ENCODE measurements around the gene TICRR.

Gene TICRR

DNA sequence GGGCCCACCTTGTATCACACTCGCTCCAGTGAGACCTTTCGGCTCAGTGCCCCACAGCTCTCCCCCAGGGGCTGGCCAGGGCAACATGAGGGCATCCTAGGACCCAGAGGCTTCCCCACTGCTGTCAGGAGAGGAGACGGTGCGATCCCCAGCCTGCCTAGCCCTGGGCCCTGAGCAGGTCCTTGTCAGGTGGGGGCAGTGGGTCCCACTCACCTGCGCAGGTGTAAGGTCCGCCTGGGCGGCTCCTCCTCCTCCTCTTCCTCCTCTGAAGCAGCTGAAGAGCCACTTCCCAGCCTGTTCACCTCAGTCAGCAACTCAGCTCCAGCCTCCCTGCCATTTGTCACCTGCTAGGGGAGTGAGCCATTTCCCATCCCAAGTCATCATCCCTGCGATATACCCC, 70.4 kb downstream of the TICRR start:
- Mint-ChIP-seq H3K27me3 (ENCODE audit: low read depth, poor library complexity) (peaks cover 5% of the 10 kb centered on the region), H3K9me3 (peaks cover 3% of the 10 kb centered on the region), H3K4me1 (no peaks in the 10 kb centered on the region), H3K27ac (no peak overlapping the region), H3K4me3 (no peak overlapping the region), H3K36me3 (ENCODE audit: low read depth) (peaks cover 59% of the 10 kb centered on the region)
- TF ChIP-seq, protein P1, sequence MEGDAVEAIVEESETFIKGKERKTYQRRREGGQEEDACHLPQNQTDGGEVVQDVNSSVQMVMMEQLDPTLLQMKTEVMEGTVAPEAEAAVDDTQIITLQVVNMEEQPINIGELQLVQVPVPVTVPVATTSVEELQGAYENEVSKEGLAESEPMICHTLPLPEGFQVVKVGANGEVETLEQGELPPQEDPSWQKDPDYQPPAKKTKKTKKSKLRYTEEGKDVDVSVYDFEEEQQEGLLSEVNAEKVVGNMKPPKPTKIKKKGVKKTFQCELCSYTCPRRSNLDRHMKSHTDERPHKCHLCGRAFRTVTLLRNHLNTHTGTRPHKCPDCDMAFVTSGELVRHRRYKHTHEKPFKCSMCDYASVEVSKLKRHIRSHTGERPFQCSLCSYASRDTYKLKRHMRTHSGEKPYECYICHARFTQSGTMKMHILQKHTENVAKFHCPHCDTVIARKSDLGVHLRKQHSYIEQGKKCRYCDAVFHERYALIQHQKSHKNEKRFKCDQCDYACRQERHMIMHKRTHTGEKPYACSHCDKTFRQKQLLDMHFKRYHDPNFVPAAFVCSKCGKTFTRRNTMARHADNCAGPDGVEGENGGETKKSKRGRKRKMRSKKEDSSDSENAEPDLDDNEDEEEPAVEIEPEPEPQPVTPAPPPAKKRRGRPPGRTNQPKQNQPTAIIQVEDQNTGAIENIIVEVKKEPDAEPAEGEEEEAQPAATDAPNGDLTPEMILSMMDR (IDR thresholded peaks at IDR 0.05), result no peak
- no peak for DNase-seq

DNA sequence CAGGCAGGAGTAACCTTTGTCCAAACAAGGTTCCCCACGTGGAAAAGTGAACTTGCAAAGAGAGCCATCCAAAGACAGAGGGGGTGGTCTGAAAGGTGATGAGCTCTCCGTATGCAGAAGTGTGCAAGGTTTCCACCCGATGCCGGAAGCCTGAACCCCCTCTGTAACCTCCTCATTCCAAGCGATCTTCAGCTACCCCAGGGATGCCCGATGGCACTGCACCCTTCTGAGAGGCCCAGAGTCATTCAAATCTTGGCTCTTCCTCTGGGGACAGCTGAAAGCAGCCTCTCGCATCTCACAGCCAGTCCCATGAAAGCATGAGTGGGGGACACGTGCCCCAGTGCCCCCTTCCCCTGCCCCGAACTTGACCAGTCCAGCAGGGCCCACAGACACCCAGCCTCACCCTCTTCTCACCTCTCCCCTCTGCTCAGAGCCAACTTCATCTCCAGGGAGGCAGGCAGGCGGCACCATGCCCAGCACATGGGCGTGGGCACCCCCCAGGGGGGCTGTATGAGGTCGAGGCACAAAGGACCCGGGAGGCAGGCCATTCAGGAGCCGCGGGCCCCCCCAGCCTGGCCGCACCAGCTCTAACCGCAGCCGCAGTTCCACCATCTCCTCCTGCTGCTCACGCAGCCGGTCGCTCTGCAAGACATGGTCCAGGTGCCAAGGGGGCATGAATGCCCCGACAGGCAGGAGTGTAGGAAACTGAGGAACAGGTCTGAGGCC, 71.3 kb downstream of the TICRR start:
- H3K27ac Mint-ChIP-seq, result no peak overlapping the region
- peaks cover 54% of the 10 kb centered on the region for H3K36me3 Mint-ChIP-seq (ENCODE audit: low read depth)
- peaks cover 3% of the 10 kb centered on the region for H3K27me3 Mint-ChIP-seq (ENCODE audit: low read depth, poor library complexity)
- H3K9me3 Mint-ChIP-seq, result no peaks in the 10 kb centered on the region
- H3K4me3 Mint-ChIP-seq, result no peak overlapping the region
- TF ChIP-seq, protein P1 (IDR thresholded peaks at IDR 0.05), result no peak
- DNase-seq, result no peak
- no peaks in the 10 kb centered on the region for H3K4me1 Mint-ChIP-seq

DNA sequence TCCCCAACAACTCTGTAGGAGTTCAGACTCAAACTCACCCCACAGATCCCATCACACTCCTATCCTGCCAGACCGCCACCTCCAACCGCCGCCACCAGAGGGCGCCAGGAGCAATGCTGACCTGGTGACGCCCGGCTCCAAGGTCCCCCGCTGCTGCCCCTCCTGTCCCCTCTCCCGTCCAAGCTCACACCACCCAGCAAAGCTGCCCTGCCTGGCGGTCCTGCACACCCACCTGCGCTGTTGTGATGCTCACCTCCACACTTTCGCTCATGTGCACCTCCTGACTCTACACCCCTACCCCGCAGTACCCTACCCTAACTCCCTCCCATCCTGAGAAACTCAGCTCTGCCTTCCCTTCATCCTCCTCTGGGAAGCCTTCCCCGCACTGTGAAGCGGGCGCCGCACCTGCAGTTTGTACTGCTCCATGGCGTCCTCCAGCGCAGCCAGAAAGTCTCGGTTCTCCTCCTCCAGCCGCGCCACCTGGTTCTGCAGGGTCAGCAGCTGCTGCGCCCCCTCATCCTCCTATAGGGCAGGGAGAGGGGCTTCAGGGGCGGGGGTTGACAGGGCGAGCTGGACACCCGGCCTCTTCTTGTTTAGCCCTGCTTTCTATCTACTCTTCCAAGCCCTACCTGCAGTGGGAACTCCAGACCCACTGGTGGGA, 72.1 kb downstream of the TICRR start:
- peak; percentile 95 for DNase-seq
- H3K27ac Mint-ChIP-seq, result peak overlapping the region; percentile 71
- H3K4me3 Mint-ChIP-seq, result no peak overlapping the region
- H3K36me3 Mint-ChIP-seq (ENCODE audit: low read depth), result peaks cover 58% of the 10 kb centered on the region
- no peaks in the 10 kb centered on the region for H3K9me3 Mint-ChIP-seq
- H3K27me3 Mint-ChIP-seq (ENCODE audit: low read depth, poor library complexity), result peaks cover 3% of the 10 kb centered on the region
- TF ChIP-seq, protein P1 (IDR thresholded peaks at IDR 0.05), result peak; percentile 86
- H3K4me1 Mint-ChIP-seq, result no peaks in the 10 kb centered on the region

DNA sequence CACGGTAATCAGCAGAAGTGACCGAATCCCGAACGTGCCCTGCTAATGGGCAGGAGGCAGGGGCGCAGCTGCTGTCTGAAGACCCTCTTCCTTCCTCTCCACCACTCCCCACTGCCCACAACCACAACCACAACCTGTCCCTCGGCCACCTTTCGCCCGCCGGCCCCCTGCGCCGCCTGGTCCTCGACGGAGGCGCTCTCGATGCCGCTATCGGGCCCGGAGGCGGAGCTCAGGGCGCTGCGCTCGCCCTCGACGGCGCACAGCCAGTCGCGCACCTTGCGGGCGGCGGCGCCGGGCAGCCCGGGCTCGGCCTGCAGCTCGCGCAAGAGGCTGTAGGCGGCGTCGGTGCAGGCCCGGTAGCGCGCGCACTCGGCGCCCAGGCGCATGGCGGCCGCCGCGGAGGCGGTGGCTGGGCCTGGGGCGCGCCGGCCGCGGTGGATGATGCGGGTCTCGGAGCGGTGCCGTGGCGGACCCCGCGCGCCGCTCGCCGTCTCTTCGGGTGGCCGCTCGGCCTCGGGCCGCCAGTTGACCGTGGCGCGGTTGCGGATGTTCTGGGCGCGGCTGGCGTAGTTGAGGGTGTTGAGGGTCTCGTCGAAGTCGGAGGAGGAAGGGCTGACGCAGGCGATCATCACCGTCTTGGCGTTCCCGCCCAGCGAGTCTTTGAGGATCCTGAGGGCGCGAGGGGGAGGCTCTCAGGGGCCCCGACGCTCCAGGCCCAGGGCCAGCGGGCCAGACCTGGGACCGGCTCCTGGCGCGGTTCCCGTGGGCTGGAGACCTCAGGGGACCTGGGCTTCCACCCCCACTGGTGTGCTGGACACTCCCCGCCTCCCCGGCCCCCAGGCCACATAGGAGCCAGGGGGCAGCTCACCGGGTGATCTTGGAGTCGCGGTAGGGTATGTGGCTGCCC, 73.1 kb downstream of the TICRR start:
- peaks cover 5% of the 10 kb centered on the region for H3K4me1 Mint-ChIP-seq
- TF ChIP-seq, protein P1 (IDR thresholded peaks at IDR 0.05), result no peak
- peaks cover 49% of the 10 kb centered on the region for H3K36me3 Mint-ChIP-seq (ENCODE audit: low read depth)
- H3K9me3 Mint-ChIP-seq, result no peaks in the 10 kb centered on the region
- peaks cover 3% of the 10 kb centered on the region for H3K27me3 Mint-ChIP-seq (ENCODE audit: low read depth, poor library complexity)
- DNase-seq, result no peak
- H3K4me3 Mint-ChIP-seq, result no peak overlapping the region
- H3K27ac Mint-ChIP-seq, result no peak overlapping the region

DNA sequence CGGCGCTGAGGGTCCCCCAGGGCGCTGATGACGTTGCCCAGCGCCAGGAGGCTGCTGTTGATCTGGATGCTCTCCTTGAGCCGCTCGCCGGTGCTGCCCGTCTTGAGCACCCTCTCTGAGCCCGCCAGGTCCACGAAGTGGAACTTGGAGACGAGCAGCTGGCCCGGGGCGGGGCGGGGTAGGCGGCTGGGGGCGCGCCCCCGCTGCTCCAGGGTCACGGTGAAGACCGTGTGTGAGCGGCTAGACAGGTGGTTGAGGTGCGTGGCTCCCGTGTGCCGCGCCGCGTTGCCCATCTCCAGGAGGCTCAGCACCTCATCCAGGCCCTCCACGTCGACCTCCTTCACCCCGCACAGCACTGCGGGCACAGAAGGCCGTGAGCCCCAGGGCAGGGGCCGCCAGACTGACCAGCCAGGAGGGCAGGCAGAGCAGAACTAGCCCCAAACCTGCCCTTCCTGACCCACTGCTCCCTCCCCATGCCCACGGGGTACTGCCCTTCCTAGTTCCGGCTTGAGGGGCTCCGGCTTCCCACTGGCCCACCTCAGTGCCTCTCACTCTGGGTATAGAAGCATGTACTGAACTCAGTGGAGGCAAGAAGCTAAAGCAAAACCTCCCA, 73.8 kb downstream of the TICRR start:
- DNase-seq, result no peak
- TF ChIP-seq, protein P1 (IDR thresholded peaks at IDR 0.05), result no peak
- H3K27ac Mint-ChIP-seq, result no peak overlapping the region
- peaks cover 42% of the 10 kb centered on the region for H3K36me3 Mint-ChIP-seq (ENCODE audit: low read depth)
- H3K4me1 Mint-ChIP-seq, result peaks cover 8% of the 10 kb centered on the region
- no peak overlapping the region for H3K4me3 Mint-ChIP-seq
- H3K27me3 Mint-ChIP-seq (ENCODE audit: low read depth, poor library complexity), result peaks cover 5% of the 10 kb centered on the region
- H3K9me3 Mint-ChIP-seq, result no peaks in the 10 kb centered on the region
